HG03025 (cell line): ENCODE measurements around the gene ABCC4.
"Not testable (repeated sequence)": the region's sequence is repeated elsewhere in the genome, so short reads cannot be mapped to it uniquely, and the experiment has no call there.

Source experiments
- ATAC-seq: cut with Tn5 transposase; IDR thresholded peaks from one replicate; pipeline ENCODE4 v1.9.1; 2021; ENCODE audit warnings: mild to moderate bottlenecking, moderate library complexity; ENCODE audit not compliant: unreplicated experiment, low FRiP score

ABCC4 gene

DNA sequence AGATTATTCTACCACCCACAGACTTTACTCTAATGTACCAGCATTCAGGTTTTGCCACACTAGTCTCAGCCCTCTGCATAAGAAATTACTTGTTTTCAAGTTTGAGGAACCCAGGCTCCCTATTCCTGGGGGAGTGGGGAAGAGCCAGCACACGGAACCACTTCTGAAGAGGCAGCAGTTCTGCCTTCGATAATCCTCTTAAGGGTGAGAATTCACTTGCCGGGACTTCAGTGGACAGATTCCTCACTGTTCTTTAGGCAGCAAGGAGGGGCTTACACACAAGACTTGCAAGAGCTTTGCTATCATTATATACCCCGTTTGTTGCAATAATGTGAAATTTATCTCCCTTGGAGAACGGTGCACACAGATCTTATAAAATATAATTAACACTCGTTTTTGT, 133.1 kb downstream of the ABCC4 start:
- no peak for ATAC-seq

DNA sequence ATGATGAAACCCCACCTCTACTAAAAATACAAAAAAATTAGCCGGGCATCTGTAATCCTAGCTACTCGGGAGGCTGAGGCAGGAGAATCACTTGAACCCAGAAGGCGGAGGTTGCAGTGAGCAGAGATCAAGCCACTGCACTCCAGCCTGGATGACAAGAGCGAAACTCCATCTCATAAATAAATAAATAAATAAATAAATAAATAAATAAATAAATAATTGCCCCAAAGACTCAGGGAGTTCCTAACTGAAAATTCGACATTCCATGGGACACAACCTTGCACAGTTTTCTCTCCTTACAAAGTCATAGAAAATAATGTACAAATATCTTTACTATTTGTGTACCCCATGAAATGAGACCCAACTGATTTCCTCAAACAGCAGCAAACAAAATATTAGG, 134.2 kb downstream of the ABCC4 start:
- ATAC-seq, result not testable (repeated sequence)

DNA sequence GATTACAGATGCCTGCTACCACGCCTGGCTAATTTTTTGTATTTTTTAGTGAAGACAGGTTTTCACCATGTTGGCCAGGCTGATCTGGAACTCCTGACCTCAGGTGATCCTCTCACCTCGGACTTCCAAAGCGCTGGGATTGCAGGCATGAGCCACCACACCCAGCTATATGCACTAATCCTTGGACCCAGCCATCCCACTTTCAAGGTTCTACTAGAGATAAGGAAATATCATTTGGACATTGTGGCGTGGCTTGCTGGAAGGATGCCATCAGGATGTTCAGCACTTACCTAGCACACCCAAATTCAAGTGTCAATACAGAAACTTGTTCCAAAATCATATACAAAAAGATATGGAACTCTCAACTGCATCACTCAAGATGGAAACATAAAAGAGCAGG, 136.4 kb downstream of the ABCC4 start:
- ATAC-seq, result no peak

DNA sequence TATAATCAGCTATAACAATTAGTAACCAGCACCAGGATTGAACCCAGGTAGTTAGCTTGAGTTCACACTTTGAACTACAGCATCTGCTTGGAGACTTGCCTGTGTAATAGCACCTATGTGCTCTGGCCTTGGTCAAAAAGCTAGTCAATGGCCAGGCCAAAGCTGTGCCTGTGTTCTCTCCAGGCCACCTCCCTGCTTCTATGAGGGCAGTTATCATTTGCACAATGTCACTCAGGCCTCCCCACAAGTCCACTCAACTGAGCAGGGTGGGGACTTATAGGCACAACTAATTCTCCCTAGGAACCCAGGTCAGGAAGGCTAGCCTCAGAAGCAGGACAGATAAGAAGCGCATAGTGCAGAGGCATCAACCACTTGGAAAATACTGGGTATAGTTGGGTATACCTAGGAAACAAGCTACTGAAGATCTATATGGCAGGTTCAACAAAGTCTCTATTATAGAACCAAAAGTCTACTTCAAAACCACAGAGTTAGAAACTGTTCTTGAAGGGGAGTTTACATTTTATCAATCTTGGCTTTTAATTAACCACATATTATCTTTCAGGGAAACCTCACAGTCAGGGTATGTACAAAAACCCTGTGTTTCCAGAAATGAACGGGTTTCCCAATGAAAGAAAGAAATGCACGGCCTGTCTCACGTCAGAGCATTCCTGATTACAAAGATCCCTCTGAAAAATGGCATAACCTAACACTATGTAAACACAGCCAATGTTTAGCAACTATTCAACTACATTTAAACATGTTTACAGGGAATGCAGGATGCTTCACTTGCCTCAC, 140.9 kb downstream of the ABCC4 start:
- no peak for ATAC-seq

DNA sequence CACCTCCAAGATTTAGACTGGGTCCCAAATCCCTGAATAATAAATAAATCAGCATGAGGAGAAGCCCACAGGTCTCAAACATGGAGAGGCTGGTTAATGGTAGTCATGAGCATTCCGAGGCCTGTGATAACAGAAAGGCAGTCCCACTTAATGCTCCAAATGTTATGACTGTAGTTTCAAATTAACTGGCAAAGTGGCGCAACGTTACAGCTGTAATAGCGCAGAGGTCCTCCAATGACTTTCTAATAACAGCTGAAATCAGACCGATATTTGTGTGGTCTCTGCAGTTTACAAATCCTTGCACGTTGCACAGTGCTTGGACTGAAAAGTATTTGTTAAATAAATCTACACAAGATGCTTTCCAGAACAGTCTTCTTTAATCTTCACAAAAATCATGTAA, 141.8 kb downstream of the ABCC4 start:
- ATAC-seq, result no peak

DNA sequence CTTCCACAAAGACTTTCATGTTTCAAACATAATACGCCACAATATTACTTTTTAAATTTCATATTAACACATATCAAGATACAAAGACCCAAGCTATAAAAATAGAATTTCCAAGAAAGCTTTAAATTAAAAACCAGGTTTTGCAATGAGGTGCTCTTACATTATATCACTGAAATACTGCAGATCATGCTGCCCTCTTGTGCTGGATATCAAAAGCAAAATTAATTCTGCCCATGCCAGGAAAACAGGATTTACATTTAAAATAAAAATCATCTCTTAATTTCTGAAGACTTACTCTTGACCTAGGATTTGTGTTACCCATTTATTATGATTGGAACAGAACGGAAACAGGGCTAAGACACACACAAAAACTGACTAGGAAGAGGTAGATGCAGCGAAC, 145.0 kb downstream of the ABCC4 start:
- ATAC-seq, result no peak

DNA sequence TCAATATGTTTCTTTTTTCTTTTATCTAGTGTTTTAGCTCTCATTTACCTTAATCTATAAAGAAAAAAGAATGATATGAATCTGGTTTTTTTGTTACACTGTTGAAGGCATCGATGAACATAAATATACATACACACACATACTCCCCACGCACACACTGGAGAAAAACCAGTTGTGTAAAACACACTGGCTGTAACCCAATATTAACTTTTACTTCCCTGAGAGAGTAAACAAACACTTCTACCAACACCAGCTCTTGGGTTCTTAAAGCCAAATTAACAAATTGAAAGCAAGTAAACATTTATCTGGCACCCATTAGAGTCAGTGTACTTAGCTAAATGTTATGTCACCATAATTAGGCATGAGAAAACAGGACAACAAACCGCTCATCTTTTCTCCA, 145.7 kb downstream of the ABCC4 start:
- no peak for ATAC-seq

DNA sequence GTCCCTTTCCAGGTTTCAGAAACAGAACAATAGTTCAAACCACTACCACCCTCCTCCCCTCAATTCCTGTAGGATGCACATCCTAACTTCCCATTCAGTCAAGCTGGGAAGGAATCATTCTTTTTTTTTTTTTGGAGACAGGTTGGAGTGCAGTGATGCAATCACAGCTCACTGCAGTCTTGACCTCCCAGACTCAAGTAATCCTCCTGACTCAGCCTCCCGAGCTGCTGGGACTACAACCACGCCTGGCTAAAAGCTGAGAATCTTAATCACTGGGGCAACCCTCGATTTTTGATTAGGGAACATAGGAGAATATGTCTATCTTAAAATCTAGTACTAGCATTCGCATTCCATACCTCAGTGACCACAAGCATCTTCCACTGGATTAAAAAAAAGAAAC, 146.2 kb downstream of the ABCC4 start:
- no peak for ATAC-seq

DNA sequence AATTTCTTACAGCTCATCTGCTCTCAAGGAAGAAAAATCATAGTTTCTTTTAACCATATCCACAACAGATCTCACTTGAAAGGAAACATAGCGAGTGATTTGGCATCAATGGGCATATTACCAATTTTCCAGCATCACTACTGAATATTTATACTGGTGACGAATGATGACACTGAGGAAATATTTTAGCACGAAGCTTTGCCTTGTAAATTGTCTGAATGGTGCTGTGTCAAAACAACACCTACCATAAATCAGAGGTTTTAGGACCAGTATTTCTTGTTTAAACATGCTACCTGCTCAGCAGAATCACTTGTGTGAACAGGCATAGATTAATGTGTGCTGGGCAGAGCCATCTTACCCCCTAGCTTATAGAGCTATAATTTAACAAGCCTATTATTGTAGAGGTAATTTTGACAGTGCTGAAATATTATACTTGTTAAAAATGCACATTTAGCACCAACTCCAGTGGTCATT, 146.8 kb downstream of the ABCC4 start:
- ATAC-seq, result no peak

DNA sequence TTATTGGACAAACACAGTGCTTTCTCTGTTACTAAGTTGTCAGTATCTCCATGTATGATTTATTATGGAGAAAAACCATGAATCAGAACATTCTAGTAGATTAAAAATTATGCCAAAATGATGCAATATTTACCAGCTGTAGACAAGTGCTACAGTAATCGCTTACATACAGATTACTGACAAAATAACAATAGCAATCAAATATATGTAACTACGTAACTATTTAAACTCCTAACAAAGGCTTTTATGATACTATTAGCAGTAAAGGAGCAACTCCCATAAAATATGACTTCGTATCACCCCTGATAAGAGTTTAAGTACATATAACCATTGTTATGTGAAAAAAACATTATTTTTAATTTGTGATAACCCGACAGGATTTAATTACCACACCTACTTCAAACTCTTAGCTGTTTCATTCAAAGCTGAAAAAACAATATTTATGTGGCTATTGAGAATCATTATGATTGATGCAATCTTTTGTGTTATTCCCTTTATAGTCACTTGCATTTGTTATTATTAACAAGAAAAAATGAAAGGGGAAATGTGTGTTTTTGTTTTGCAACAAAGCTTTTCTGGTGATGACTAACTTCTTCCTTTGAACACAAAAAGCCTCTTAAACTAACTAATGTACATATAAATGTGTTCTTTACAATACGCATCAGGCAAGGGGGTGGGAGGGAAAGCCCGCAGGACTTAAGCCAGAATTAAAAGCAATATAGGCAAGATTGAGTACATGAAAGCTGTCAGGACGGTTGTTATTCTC, 147.4 kb downstream of the ABCC4 start:
- no peak for ATAC-seq

DNA sequence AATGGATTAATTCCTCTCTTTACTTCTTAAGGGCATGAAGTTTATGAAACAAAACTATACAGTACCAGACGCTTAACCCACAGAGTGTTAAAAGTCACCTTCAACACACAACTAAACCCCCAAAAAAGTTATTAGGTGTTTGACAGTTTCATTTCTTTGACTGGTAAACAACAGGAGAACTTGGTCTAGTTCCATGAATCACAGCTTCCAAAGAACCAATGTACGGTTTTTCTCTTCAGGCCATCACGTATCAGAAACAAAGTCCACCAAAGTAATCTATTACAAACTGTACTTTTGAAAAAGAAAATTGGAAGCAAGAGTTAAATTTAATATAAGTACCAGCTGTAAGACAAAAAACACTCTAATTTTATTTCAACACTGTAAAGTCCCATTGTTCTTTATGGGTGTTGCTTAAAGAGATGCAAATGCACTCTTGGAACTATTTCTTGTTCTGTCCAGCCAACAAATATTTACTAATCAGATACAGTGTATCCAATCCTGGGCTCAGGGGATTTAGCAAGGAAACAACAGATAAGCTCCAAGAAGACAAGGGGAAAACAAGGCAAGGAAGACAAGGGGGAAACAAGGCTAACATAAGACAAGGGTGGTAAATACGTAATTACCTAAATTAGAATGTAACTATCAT, 149.2 kb downstream of the ABCC4 start:
- no peak for ATAC-seq

DNA sequence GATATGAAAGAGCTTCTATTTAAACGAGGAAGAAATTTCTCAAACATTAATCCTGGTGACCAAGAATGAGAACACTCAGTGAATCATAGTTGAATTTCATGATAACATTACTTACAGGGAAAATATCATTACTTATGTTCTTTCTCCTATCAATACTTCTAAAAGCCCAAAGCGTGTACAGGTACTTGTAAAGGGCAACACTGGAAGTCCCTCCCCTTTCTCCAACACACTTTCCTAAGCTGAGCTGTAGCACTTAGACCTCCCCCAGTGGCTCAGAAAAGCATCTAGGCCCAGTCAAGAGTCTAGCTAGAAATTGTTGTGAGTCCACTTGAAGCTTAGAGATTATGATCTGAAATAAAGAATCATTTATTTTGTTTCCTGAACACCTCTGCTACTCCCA, 150.7 kb downstream of the ABCC4 start:
- ATAC-seq, result no peak

DNA sequence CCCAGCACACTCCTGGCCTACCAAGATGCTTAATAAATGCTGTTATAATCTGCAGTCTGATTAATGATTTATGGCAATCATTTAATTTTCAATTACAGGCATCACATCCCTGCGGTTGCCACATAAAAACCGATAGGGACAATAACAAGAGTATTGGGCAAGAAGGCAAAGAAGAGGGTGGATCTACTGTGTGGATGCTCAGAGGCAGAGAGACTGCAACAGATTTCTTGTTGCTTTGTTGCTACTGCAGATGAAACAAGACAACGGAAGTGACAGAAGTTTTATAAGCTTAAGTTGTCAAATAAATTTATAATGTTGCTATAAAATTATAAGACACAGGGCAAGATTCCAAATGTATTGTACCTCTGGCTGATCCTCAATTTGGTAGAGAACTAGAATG, 154.8 kb downstream of the ABCC4 start:
- ATAC-seq, result no peak

DNA sequence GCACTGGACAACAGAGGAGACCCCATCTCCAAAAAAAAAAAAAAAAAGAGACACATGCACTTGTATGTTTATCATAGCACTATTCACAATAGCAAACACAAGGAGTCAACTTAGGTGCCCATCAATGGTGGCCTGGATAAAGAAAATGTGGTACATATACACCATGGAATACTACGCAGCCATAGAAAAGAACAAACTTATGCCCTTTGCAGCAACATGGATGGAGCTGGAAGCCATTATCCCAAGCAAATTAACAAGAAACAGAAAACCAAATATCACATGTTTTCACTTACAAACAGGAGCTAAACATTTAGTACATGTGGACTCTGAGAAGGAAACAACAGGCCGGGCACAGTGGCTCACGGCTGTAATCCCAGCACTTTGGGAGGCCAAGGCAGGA, 155.7 kb downstream of the ABCC4 start:
- ATAC-seq, result no peak

DNA sequence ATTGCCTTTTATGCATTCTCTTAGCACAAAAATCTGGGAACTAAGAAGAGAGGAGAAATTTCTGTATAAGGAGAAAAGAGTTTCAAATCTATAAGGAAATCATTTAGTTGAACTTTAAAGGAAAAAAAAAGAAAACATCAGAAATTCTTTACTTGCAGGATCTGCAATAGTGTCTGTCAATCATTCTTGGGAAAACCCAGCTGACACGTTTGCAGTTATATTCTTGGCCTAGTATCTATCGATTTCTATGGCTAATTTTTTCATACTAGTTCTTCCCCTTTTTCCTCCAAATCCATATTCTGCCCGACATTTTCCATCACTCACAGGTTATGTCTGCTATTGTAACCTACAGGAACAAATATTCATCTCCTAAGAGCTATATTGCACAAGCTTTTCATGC, 160.7 kb downstream of the ABCC4 start:
- no peak for ATAC-seq

DNA sequence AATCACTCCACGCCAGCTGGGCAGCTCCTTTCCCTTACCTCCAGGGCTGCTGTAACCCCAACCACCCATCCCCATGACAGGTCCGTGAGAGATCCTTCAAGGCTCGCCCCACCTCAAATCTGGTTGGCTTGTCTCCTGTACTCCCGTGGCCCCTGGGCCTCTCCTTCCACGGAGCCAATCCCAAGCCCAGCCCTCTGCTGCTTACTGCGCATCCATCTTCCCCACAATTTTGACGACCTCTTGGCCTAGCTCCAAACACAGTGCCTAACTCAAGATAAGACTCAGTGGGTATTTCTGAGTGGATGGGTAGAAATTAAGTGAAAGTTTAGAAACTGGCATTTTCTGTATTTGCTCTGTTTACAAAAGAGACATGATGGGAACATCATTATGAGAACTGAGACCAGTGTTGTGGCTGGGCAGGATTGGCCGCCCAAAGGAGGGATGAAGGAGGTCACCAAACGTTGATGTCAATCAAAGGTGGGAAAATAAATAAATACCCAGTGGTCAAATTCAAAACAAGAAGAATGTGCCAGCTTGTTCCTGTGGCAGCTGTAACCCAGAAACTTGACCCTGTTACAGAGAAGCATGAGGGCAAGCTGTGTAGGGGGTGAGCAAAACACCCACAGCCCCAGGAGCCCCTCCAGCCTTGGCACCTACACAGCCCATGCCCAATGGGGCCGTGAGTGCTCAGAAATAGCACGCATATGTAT, 162.2 kb downstream of the ABCC4 start:
- no peak for ATAC-seq

DNA sequence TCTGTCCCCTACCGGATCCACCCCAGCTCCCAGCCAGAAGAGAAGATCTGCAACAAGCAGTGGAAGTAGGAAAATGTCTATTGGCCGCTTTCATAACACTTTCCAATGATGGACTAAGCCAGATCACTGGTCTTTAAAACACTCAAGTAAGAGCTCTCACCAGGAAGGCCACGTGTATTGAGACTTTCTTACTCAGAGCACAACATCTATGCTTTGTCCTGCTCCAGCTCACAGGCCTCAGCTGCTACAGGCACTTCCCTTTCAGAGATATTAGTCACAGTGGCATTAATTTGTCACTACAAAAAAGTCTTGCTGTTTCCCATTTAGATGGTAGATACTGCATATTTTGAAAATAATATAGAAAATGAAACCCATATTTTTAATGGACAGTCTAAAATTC, 164.2 kb downstream of the ABCC4 start:
- ATAC-seq, result peak; percentile 64

DNA sequence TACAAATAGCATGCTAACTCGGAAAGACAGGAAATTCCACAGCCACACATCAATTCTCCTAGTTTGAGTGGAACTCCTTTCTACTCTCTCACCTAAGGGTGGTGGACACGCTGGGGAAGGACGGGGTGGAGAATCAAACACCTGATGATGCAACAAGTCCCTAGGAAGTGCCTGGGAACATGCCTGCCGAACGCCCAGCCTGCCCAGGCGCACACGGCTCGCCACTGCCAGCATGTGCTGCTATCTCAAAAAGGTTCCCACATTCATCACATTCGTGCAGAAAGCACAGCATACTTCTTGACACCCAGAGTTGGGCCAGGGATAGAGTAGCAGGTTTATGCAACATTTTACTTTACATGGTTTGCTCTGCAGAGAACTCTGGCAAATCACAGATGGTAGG, 164.6 kb downstream of the ABCC4 start:
- no peak for ATAC-seq

DNA sequence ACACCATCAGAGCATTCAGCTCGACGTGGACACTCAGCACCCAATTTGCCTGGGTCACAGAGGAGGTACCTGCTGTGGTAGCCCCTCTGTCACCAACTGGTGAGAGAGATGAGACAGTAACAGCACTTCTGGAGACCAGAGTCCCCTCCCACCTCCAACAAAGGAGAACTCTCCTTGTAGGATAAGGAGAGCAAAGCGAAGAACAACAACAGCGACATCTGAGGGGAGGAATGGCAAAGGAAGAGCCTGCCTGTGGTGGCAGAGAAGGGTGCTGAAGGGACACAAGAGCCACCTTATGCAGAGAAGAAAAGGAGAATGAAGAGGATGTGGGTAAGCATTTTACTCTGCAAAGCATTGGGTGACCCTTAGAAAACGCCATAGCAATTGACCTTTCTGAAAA, 167.8 kb downstream of the ABCC4 start:
- ATAC-seq, result no peak

DNA sequence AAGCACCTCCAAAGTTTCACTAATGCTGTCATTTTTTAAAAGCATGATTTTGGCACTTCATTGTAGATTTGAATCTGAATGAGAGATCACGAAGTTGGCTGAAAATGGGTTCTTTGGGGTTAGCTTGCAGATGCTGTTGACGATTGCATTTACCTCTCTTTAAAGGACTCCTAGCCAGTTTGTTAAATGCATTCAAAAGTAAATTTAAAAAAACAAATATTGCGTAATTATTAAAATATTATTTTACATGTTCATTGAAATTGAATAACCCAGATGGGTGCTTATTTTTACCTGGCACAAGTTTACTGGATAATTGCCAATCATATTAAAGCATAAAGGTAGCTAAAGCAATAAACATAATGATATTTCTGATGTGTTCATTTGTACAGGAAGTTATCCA, 172.2 kb downstream of the ABCC4 start:
- ATAC-seq, result no peak
